Fibroblast of lung (primary cell): ENCODE data around the gene RAB9A.

ENCODE experiments used
- CTCF ChIP-seq, 2 donors: IDR thresholded peaks in 1 of 2; conservative IDR thresholded peaks in 1 of 2; 1 replicate in 1 of 2; 2 replicates in 1 of 2; pipeline ENCODE4 v1.5.1; 2011 to 2012; ENCODE audit warnings: low read length in 2 of 2, control low read depth in 1 of 2, inconsistent platforms in 1 of 2, low read depth in 1 of 2, mild to moderate bottlenecking in 1 of 2
- EZH2 ChIP-seq: IDR thresholded peaks from 2 replicates; pipeline ENCODE4 v1.5.1; 2012; ENCODE audit warnings: low read length, control low read depth, mild to moderate bottlenecking; ENCODE audit errors: missing control alignments

GRCh38 chrX:13664020-13664419 lies 24.9 kb upstream of the RAB9A start:
- TF ChIP-seq CTCF (conservative IDR thresholded peaks at IDR 0.05 in 1 of 2, IDR thresholded peaks at IDR 0.05 in 1 of 2; ENCODE audit: low read depth in 1 of 2, low read length in 2 of 2): no peak
- no peak for TF ChIP-seq EZH2
